ENCODE data around the gene NIPAL4.

- TF ChIP-seq CTCF (IDR thresholded peaks at IDR 0.05; ENCODE audit: low read length), result no peak
- no peak for TF ChIP-seq EZH2 (IDR thresholded peaks at IDR 0.05; ENCODE audit: borderline replicate concordance, low read length)
Measured at GRCh38 chr5:157492886-157493285, 32.9 kb downstream of the NIPAL4 start.

Measured in OCI-LY1 (cell line).